Measurements from ENCODE around the gene TEX36. TPM values are rescaled to one million over a fixed set of nuclear protein-coding genes. Genes with fewer than 3 reads are reported as not detected.

TEX36 gene
- total and polyA plus RNA-seq, 4 donors = not detected

DNA sequence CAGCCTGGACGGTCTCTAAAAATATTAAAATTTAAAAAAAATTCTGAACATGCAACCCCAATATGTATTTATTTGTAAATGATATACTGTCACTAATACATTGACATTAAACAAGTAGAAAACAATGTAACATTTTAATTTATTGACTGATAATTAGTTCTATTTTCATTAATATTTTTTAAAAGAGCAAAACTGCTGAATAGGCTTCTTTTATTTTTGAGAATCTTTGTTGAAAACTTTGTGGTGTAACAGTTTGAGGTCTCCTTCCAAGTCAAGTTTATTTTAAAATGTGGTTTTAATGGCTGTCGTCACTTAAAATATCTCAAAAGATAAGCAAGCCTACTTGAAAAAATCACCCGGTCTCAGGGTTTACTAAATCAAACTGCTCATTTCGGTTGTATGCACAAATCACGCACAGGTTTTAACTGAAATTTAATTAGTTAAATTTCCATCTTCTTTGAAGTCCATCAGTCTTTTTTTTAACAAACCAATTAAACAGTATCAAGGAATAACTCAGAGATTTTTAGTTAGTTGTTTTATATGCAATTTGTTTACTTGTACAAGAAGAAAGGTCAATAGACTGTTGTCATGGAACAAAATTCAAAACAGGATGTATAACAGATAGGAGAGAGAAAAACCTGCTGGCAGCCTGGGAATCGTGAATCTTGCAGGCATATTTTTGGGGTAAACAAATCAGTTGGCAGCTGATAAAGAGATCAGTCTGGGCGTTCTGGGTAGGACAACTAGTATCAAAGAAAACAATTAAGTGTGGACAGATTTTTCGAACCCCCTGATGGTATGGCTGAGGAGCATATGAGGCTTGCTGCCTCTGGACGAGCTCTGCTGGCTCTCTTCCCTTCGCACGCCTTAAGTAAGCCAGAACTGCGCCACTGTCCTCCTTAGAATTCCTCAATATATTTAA is 26.9 kb upstream of the TEX36 start:
- Histone ChIP-seq H3K27me3 (ENCODE audit: control insufficient read depth in 3 of 3, insufficient read depth in 3 of 3, low read length in 2 of 3) (no peaks in the 10 kb centered on the region), H3K4me1 (ENCODE audit: control insufficient read depth in 5 of 5, insufficient read depth in 5 of 5, low read length in 5 of 5) (peaks cover 0 to 64% (median 0%) of the 10 kb centered on the region in 5 donors), H3K4me3 (no peak overlapping the region), H3K9me3 (ENCODE audit: control insufficient read depth in 4 of 4, insufficient read depth in 3 of 4, low read length in 3 of 4) (no peaks in the 10 kb centered on the region), H3K9ac (ENCODE audit: insufficient read depth in 1 of 2, low read length in 2 of 2) (no peak overlapping the region), H3K36me3 (ENCODE audit: control insufficient read depth in 4 of 4, insufficient read depth in 4 of 4, low read length in 4 of 4) (no peaks in the 10 kb centered on the region), H3K27ac (ENCODE audit: low read depth in 1 of 2, low read length in 1 of 2) (no peak overlapping the region)
- ATAC-seq (ENCODE audit: insufficient read depth, low FRiP score) = no peak
- DNase-seq = peak; percentile 88 to 99 (median 98)
- WGBS, 2 donors = 42 to 53% methylated on average over 12 of the region's 12 CpGs
- TF ChIP-seq, protein P1, sequence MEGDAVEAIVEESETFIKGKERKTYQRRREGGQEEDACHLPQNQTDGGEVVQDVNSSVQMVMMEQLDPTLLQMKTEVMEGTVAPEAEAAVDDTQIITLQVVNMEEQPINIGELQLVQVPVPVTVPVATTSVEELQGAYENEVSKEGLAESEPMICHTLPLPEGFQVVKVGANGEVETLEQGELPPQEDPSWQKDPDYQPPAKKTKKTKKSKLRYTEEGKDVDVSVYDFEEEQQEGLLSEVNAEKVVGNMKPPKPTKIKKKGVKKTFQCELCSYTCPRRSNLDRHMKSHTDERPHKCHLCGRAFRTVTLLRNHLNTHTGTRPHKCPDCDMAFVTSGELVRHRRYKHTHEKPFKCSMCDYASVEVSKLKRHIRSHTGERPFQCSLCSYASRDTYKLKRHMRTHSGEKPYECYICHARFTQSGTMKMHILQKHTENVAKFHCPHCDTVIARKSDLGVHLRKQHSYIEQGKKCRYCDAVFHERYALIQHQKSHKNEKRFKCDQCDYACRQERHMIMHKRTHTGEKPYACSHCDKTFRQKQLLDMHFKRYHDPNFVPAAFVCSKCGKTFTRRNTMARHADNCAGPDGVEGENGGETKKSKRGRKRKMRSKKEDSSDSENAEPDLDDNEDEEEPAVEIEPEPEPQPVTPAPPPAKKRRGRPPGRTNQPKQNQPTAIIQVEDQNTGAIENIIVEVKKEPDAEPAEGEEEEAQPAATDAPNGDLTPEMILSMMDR (IDR thresholded peaks at IDR 0.05; ENCODE audit: control extremely low read depth, extremely low read depth) = no peak

DNA sequence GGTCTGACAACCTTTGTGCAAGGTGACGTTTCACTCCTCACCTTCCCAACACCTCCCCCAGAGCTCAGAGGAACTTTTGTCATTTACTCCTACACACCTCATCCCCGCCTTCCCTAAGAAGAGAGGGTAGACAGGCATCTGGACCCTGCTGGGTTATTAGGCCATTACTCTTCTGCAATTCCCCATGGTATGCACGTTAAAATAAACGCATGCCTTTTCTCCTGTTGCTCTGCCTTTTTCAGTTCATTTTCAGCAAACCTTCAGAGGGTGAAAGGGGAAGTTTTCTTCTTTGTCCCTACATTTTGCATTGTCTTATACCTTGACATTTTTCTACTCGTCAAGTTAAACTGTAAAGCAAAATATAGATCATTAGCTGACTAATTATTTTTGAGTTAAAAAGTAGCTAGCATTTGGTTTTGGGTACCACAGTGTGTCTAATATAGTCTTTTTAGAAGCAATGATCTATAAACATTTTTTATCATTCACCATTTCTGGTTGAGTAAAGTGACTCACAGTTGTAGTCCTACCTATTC is 26.1 kb upstream of the TEX36 start:
- peaks cover 0 to 64% (median 0%) of the 10 kb centered on the region in 5 donors for H3K4me1 ChIP-seq (ENCODE audit: control insufficient read depth in 5 of 5, insufficient read depth in 5 of 5, low read length in 5 of 5)
- no peak for DNase-seq
- no peak overlapping the region for H3K9ac ChIP-seq (ENCODE audit: insufficient read depth in 1 of 2, low read length in 2 of 2)
- TF ChIP-seq, protein P1 (IDR thresholded peaks at IDR 0.05; ENCODE audit: control extremely low read depth, extremely low read depth) = no peak
- no peak overlapping the region for H3K27ac ChIP-seq (ENCODE audit: low read depth in 1 of 2, low read length in 1 of 2)
- H3K36me3 ChIP-seq (ENCODE audit: control insufficient read depth in 4 of 4, insufficient read depth in 4 of 4, low read length in 4 of 4) = no peaks in the 10 kb centered on the region
- no peak for ATAC-seq (ENCODE audit: insufficient read depth, low FRiP score)
- H3K4me3 ChIP-seq = no peak overlapping the region
- no peaks in the 10 kb centered on the region for H3K27me3 ChIP-seq (ENCODE audit: control insufficient read depth in 3 of 3, insufficient read depth in 3 of 3, low read length in 2 of 3)
- no peaks in the 10 kb centered on the region for H3K9me3 ChIP-seq (ENCODE audit: control insufficient read depth in 4 of 4, insufficient read depth in 3 of 4, low read length in 3 of 4)
- WGBS, 2 donors = 69% methylated on average over 5 of the region's 5 CpGs

DNA sequence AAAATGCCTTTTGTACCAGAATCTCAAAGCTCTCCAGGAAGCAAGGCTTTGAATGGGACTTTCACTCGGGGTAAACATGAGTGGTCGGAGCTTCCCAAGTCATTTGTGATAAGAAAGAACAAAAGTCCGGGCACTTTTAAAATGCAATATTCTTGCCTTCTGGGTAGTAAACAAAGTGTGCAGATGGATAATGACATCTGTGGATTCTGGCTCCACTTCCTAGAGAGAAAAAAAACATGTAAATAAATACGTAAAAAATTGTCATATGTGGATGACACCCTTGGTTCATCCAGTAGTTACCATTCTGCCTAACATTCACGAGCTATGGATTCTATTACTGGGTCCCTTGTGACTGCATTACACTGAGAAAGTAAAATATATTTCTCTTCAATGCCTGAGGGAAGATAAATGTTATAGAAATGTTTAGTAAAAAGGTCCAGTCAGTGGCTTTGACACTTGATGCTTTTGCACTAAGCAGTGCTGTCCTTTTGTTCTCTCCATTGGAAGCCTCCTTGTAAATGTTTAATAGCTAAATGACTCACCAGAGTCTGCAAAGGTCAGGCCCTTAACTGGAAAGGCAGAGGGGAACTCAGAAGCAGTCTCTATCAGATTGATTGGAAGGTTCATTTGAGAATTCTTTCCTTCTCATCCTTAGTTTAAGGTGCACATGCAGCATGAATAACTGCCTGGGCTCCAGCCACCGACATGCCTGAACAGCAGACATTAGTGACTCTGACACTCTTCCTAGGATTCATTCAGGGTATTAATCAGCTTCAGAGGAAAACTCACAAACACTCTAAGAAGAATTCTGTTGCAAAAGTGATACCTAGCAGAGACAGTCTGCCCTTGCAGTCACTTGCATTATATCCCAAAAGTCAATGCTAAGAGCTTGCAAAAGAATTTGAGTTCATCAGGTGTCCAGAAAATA is 24.8 kb upstream of the TEX36 start:
- TF ChIP-seq, protein P1 (IDR thresholded peaks at IDR 0.05; ENCODE audit: control extremely low read depth, extremely low read depth) = no peak
- no peaks in the 10 kb centered on the region for H3K36me3 ChIP-seq (ENCODE audit: control insufficient read depth in 4 of 4, insufficient read depth in 4 of 4, low read length in 4 of 4)
- no peak overlapping the region for H3K9ac ChIP-seq (ENCODE audit: insufficient read depth in 1 of 2, low read length in 2 of 2)
- H3K27ac ChIP-seq (ENCODE audit: low read depth in 1 of 2, low read length in 1 of 2) = no peak overlapping the region
- no peak for ATAC-seq (ENCODE audit: insufficient read depth, low FRiP score)
- no peaks in the 10 kb centered on the region for H3K27me3 ChIP-seq (ENCODE audit: control insufficient read depth in 3 of 3, insufficient read depth in 3 of 3, low read length in 2 of 3)
- no peaks in the 10 kb centered on the region for H3K9me3 ChIP-seq (ENCODE audit: control insufficient read depth in 4 of 4, insufficient read depth in 3 of 4, low read length in 3 of 4)
- H3K4me3 ChIP-seq = no peak overlapping the region
- peaks cover 0 to 52% (median 0%) of the 10 kb centered on the region in 5 donors for H3K4me1 ChIP-seq (ENCODE audit: control insufficient read depth in 5 of 5, insufficient read depth in 5 of 5, low read length in 5 of 5)
- 69 to 72% methylated on average over 6 of the region's 6 CpGs for WGBS, 2 donors
- no peak for DNase-seq

Measured in lung (tissue), 12 donors.